Measurements from ENCODE around the gene TJP3.
A peak's percentile ranks its signal among the peaks of the same experiment; 100 is the strongest.

TJP3 gene

DNA sequence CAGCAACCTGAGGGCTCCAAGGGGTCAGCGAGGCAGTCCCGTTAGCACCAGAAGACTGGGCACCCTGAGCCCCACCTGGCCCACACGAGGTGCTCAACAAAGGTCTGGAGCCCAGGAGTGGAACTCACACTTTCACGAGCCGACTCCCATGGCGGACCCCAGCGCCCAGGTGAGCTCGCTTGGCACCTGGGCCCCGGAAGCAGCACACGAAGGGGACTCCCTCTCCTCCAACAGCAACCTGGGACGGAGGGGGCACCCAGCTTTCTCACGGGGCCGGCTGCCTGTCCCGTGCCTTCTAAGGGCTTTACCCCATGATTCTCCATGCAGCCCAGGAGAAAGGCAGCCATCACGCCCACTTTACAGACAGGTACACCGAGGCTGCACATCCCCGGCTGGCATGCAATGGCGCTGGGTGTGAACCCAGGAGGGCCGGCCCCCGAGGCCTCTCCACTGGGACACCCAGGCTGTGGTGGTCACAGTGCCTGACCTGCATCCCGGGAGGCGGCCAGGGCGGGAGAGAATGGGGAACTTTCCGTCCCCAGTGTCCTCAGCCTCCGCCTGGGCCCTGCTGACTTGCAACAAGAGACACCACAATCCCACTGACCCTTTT, 13.0 kb upstream of the TJP3 start:
- Histone ChIP-seq H3K4me1 (ENCODE audit: insufficient read depth, low read length) (peaks cover 25% of the 10 kb centered on the region), H3K9me3 (ENCODE audit: low read length) (no peaks in the 10 kb centered on the region), H3K4me3 (ENCODE audit: low read depth in 1 of 2, low read length in 2 of 2) (no peak overlapping the region), H3K36me3 (ENCODE audit: insufficient read depth, low read length) (peaks cover 10% of the 10 kb centered on the region), H3K9ac (ENCODE audit: low read length) (no peak overlapping the region), H3K27ac (ENCODE audit: low read depth, low read length) (no peak overlapping the region), H3K27me3 (ENCODE audit: control insufficient read depth in 1 of 2, insufficient read depth in 2 of 2, low read length in 2 of 2) (no peaks in the 10 kb centered on the region)

DNA sequence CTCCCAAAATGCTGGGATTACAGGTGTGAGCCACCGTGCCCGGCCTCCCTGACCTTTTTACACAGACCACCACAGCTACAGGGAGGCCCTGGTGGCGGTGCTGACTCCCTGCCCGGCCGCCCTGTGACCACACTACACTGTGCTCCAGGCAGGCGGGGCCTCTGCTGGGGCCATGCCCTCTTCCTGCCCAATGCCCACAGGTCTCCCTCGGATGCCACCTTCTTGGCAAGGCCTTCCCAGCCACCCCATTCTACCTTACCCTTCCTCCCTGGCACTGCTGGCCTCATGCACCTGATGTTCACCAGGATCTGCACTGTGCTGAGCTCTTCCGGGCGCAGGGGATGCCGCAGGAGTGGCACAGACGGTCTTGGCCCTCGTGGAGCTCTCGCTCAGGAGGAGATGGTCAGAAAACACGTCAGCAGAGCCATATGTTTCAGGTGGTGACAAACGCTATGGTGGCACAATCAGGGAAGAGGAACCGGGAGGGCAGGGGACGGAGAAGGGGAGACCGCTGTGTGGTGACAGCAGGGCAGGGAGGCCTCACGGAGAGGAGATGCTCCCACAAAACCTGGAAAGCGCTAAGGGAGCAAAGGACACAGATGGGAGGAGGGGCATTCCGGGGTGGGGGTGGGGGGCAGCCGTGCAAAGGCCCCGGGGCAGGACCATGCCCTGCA, 12.1 kb upstream of the TJP3 start:
- no peaks in the 10 kb centered on the region for H3K27me3 ChIP-seq (ENCODE audit: control insufficient read depth in 1 of 2, insufficient read depth in 2 of 2, low read length in 2 of 2)
- peaks cover 25% of the 10 kb centered on the region for H3K4me1 ChIP-seq (ENCODE audit: insufficient read depth, low read length)
- peaks cover 10% of the 10 kb centered on the region for H3K36me3 ChIP-seq (ENCODE audit: insufficient read depth, low read length)
- H3K9ac ChIP-seq (ENCODE audit: low read length): no peak overlapping the region
- no peaks in the 10 kb centered on the region for H3K9me3 ChIP-seq (ENCODE audit: low read length)
- H3K4me3 ChIP-seq (ENCODE audit: low read depth in 1 of 2, low read length in 2 of 2): no peak overlapping the region
- H3K27ac ChIP-seq (ENCODE audit: low read depth, low read length): peak overlapping the region; percentile 32

DNA sequence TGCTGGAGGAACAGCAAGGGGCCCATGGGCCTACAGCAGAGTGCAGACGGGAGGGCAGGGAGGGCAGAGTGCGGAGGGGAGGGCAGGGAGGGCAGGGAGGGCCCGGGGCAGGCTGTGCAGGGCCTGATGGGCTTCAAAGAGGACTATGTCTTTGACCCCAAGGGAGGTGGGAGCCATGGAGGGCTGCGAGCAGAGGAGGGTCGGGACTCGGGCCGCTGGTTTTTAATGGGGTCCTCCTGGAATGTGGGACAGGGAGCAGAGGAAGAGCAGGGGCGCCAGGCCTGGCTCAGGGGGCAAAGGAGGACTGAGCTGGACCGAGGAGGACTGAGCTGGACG, 11.6 kb upstream of the TJP3 start:
- Histone ChIP-seq H3K36me3 (ENCODE audit: insufficient read depth, low read length) (peaks cover 10% of the 10 kb centered on the region), H3K4me1 (ENCODE audit: insufficient read depth, low read length) (peaks cover 25% of the 10 kb centered on the region), H3K9me3 (ENCODE audit: low read length) (no peaks in the 10 kb centered on the region), H3K9ac (ENCODE audit: low read length) (peak overlapping the region; percentile 14), H3K27ac (ENCODE audit: low read depth, low read length) (no peak overlapping the region), H3K4me3 (ENCODE audit: low read depth in 1 of 2, low read length in 2 of 2) (no peak overlapping the region), H3K27me3 (ENCODE audit: control insufficient read depth in 1 of 2, insufficient read depth in 2 of 2, low read length in 2 of 2) (no peaks in the 10 kb centered on the region)

DNA sequence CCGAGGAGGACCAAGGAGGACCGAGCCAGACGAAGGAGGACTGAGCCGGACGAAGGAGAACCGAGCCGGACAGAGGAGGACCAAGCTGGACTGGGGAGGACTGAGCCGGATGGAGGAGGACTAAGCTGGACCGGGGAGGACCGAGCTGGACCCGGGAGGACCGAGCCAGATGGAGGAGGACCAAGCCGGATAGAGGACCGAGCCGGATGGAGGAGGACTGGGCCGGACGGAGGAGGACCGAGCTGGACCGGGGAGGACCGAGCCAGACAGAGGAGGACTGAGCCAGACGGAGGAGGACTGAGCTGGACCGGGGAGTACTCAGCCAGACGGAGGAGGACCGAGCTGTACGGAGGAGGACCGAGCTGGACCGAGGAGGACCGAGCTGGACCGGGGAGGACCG, 11.1 kb upstream of the TJP3 start:
- H3K9me3 ChIP-seq (ENCODE audit: low read length): no peaks in the 10 kb centered on the region
- peak overlapping the region; percentile 14 for H3K9ac ChIP-seq (ENCODE audit: low read length)
- H3K27ac ChIP-seq (ENCODE audit: low read depth, low read length): peak overlapping the region; percentile 37
- peaks cover 10% of the 10 kb centered on the region for H3K36me3 ChIP-seq (ENCODE audit: insufficient read depth, low read length)
- peaks cover 25% of the 10 kb centered on the region for H3K4me1 ChIP-seq (ENCODE audit: insufficient read depth, low read length)
- no peaks in the 10 kb centered on the region for H3K27me3 ChIP-seq (ENCODE audit: control insufficient read depth in 1 of 2, insufficient read depth in 2 of 2, low read length in 2 of 2)
- H3K4me3 ChIP-seq (ENCODE audit: low read depth in 1 of 2, low read length in 2 of 2): peak overlapping the region in 1 of 2 donors; percentile 70

DNA sequence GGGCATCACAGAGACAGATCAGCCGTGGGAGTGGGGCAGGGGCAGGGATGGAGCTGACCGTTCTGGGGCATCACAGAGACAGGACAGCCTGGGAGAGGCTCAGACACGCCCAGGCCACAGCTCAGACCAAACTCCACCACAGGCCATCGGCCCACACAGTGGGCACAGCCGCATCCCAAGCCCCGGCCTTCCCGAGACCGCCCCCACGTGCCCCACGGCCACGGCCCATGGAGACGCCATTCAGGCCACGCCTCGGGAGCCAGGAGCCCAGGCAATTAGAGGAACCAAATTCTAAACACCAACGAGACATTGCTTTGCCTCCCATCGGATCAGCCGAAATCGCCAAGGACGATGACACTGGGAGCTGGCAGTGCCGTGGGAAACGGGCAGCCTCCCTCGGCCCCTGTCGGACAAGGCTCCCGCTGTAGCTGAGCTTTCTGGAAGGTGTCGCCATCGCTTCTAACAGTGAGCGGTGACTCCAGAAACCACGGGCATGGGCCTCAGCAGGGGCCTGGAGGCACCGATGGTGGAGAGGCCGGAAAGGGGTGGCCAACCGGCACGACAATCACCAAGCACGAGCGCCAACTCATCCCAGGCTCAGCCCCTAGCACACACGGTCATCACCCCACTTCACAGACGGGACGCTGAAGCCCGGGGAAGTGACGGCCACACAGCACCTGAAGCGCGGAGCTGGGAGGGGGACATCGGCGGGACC, 10.4 kb upstream of the TJP3 start:
- H3K27ac ChIP-seq (ENCODE audit: low read depth, low read length): peak overlapping the region; percentile 37
- peak overlapping the region; percentile 3 to 70 for H3K4me3 ChIP-seq (ENCODE audit: low read depth in 1 of 2, low read length in 2 of 2)

DNA sequence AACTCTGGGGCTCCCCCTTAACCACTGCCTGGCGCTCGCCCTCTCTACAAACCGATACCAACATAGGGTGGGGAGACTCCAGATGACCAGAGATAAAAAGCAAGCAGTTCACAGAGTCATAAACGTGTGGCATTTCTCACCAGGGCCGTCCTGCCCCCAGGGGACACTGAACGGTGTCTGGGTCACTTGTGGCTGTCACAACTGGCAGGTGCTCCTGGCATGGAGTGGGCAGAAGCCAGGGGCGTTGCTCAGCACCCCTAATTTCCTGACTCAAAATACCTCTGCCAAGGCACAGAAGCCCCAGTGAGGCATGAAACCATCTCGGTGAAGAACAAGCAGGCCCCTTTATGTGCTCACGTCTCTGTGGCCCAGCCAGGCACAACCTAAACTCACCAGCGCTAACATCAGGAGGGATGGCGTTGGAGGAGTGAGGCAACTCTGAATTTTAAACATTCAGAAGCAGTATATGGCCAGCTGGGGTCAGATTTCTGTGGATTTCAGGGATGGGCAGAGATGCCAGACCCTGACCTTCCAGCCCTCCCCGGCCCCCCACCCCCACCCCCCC, 9.7 kb upstream of the TJP3 start:
- Histone ChIP-seq H3K4me3 (ENCODE audit: low read depth in 1 of 2, low read length in 2 of 2) (peak overlapping the region; percentile 3 to 70), H3K9ac (ENCODE audit: low read length) (peak overlapping the region; percentile 90)

More for the DNA sequence above, 10.4 kb upstream of the TJP3 start:
- no peaks in the 10 kb centered on the region for H3K27me3 ChIP-seq (ENCODE audit: control insufficient read depth in 1 of 2, insufficient read depth in 2 of 2, low read length in 2 of 2)
- H3K36me3 ChIP-seq (ENCODE audit: insufficient read depth, low read length): peaks cover 10% of the 10 kb centered on the region
- H3K9ac ChIP-seq (ENCODE audit: low read length): peak overlapping the region; percentile 90
- no peaks in the 10 kb centered on the region for H3K9me3 ChIP-seq (ENCODE audit: low read length)
- H3K4me1 ChIP-seq (ENCODE audit: insufficient read depth, low read length): peaks cover 23% of the 10 kb centered on the region

DNA sequence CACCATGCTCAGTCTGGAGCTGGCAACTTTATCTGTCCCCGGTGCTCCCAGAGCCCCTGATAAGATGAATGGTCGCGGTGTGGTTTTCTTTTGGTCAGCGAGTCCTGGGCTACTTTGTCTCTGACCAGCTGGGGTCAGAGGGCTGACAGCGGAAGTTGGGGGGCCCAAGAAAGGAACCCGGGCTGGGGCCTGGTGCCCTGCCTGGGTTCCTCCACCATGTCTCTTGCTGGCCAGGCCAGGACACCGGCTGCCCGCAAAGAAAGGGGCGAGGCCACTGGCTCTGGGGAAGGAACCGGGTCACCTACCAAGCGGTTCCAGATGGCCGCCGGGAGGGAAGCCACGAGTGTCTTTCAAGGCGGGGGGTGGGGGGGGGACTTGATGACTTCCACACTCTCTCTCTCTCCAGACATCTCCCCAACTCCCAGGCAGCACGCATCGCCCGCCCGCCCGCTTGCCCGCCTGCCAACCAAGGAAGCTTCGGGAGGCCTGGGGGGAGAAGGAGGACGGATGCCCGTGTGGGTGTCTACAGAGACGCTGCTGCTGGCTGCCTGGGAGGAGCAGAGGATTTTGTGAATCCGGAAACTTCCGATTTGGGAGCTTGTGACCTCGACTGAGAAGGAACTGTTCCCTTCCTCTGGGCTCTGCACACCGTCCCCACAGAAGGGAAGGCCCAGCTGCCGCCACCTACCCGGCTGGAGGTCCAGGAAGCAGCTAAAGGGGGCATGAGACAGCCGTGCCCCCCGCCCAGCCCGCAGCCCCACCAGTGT, 9.0 kb upstream of the TJP3 start:
- Histone ChIP-seq H3K4me1 (ENCODE audit: insufficient read depth, low read length) (peaks cover 16% of the 10 kb centered on the region), H3K4me3 (ENCODE audit: low read depth in 1 of 2, low read length in 2 of 2) (peak overlapping the region; percentile 77 to 84), H3K27ac (ENCODE audit: low read depth, low read length) (peak overlapping the region; percentile 93), H3K9me3 (ENCODE audit: low read length) (no peaks in the 10 kb centered on the region), H3K9ac (ENCODE audit: low read length) (peak overlapping the region; percentile 86), H3K36me3 (ENCODE audit: insufficient read depth, low read length) (peaks cover 10% of the 10 kb centered on the region), H3K27me3 (ENCODE audit: control insufficient read depth in 1 of 2, insufficient read depth in 2 of 2, low read length in 2 of 2) (no peaks in the 10 kb centered on the region)

More for the DNA sequence above, 9.7 kb upstream of the TJP3 start:
- peak overlapping the region; percentile 37 for H3K27ac ChIP-seq (ENCODE audit: low read depth, low read length)
- H3K4me1 ChIP-seq (ENCODE audit: insufficient read depth, low read length): peaks cover 18% of the 10 kb centered on the region
- H3K27me3 ChIP-seq (ENCODE audit: control insufficient read depth in 1 of 2, insufficient read depth in 2 of 2, low read length in 2 of 2): no peaks in the 10 kb centered on the region
- H3K36me3 ChIP-seq (ENCODE audit: insufficient read depth, low read length): peaks cover 10% of the 10 kb centered on the region
- no peaks in the 10 kb centered on the region for H3K9me3 ChIP-seq (ENCODE audit: low read length)

DNA sequence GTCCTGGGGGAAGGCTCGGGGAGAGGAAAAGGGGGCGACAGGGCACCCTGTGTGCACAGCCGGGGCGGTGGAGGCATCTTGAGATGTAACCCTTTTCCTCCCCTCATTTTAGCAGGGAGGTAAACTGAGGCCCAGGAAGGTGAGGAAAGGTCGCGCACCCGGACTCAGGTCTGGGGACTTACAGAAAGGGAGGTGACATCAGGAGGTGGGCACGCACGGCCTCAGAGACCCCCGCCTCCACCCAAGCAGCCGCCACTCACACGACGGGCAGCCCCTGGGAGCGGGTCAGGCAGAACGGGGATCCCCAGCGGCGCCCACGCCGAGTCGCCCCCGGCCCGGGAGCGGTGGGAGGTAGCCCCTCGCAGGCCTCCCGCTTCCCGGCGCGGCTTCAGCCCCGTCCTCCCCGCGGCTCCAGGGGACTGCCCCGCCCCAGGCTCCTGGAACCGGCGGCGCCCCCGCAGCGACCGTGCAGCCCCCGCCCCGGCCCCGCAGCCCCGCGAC, 8.4 kb upstream of the TJP3 start:
- H3K4me1 ChIP-seq (ENCODE audit: insufficient read depth, low read length): peaks cover 16% of the 10 kb centered on the region
- peak overlapping the region; percentile 93 for H3K27ac ChIP-seq (ENCODE audit: low read depth, low read length)
- H3K36me3 ChIP-seq (ENCODE audit: insufficient read depth, low read length): peaks cover 10% of the 10 kb centered on the region
- H3K4me3 ChIP-seq (ENCODE audit: low read depth in 1 of 2, low read length in 2 of 2): peak overlapping the region; percentile 77 to 84
- H3K27me3 ChIP-seq (ENCODE audit: control insufficient read depth in 1 of 2, insufficient read depth in 2 of 2, low read length in 2 of 2): no peaks in the 10 kb centered on the region
- H3K9ac ChIP-seq (ENCODE audit: low read length): peak overlapping the region; percentile 86
- H3K9me3 ChIP-seq (ENCODE audit: low read length): no peaks in the 10 kb centered on the region

DNA sequence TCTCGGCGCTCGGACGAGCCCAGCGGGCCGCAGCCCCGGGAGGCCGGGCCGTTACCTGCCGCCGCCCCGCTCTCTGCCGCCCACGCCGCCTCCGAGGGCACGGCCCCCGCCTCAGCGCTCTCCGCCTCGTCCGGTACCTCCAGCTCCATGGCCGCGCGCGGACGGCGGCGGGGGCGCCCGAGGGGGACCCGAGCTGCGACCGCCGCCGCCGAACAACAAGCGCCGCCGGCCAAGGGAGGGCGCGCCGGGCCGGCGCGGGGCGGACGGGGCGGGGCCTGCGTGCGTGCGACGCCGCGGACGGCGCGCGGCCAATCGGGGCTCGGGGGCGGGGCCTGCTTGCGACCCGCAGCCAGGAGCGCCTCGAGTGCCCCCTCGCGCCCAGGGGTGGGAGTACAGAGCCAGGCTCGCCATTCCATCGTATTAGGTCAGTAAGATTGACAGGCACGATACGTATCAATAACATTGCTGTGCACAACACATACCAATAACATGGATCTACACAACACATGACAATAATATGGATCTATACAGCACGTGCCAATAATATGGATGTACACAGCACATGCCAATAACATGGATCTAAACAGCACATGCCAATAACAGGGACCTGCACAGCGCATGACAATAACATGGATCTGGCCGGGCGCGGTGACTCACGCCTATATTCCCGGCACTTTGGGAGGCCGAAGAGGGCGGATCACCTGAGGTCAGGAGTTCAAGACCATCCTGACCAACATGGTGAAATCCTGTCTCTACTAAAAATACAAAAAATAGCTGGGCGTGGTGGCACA, 7.7 kb upstream of the TJP3 start, which contains the start of gene PIP5K1C:
Gene PIP5K1C, minus strand, starts transcription at position 227 of the 791 bp plus-strand sequence. Its CDS starts 78 bp downstream, at position 149.
- peak within 1 kb of the TSS; percentile 86 for H3K9ac ChIP-seq (ENCODE audit: low read length)
- H3K4me3 ChIP-seq (ENCODE audit: low read depth in 1 of 2, low read length in 2 of 2): peak within 1 kb of the TSS; percentile 77 to 84
- H3K27ac ChIP-seq (ENCODE audit: low read depth, low read length): peak within 1 kb of the TSS; percentile 93
- H3K36me3 ChIP-seq (ENCODE audit: insufficient read depth, low read length): peaks cover 10% of the 10 kb centered on the region
- H3K27me3 ChIP-seq (ENCODE audit: control insufficient read depth in 1 of 2, insufficient read depth in 2 of 2, low read length in 2 of 2): no peaks in the 10 kb centered on the region
- peaks cover 16% of the 10 kb centered on the region for H3K4me1 ChIP-seq (ENCODE audit: insufficient read depth, low read length)
- no peaks in the 10 kb centered on the region for H3K9me3 ChIP-seq (ENCODE audit: low read length)

DNA sequence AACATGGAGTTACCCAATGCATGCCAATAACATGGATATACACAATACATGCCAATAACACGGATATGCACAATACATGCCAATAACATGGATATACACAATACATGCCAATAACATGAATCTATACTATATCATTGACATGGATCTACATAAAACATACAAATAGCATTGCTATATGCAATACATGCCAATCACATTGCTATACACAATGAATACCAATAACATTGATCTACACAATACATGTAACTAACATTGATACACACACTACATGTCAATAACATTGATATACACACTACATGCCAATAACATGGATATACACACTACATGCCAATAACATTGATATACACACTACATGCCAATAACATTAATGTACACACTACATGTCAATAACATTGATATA, 7.0 kb upstream of the TJP3 start:
- Histone ChIP-seq H3K27ac (ENCODE audit: low read depth, low read length) (no peak overlapping the region), H3K27me3 (ENCODE audit: control insufficient read depth in 1 of 2, insufficient read depth in 2 of 2, low read length in 2 of 2) (no peaks in the 10 kb centered on the region), H3K9me3 (ENCODE audit: low read length) (no peaks in the 10 kb centered on the region), H3K4me1 (ENCODE audit: insufficient read depth, low read length) (peaks cover 16% of the 10 kb centered on the region), H3K9ac (ENCODE audit: low read length) (no peak overlapping the region), H3K4me3 (ENCODE audit: low read depth in 1 of 2, low read length in 2 of 2) (no peak overlapping the region), H3K36me3 (ENCODE audit: insufficient read depth, low read length) (peaks cover 5% of the 10 kb centered on the region)
